Limb (tissue), 2 donors: ENCODE data around the gene INPP5A.
A peak's percentile ranks its signal among the peaks of the same experiment; 100 is the strongest.
"Not testable (repeated sequence)": the region's sequence is repeated elsewhere in the genome, so short reads cannot be mapped to it uniquely, and the experiment has no call there.

Experiments used
- DNase-seq, 2 donors: peaks; one replicate each; pipeline ENCODE4 v3.0.0-alpha.2; 2016; ENCODE audit errors: extremely low spot score in 2 of 2

The INPP5A gene

DNA sequence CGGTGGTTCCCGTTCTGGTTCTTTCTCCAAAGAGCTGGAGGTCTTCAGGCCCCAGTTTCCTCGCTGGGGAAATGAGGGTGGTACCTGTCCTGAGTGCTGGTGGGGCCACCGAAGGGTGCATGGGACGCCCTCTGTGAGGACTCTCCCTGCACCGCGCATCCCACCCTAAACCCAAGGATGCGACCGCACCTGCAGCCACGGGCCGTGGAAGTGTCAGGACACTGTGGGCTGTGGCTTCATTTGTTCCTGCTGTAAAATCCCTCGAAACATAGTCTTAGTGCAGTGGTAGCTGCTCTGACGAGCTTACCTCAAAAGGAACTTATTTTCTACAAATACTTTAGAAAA lies 164.2 kb downstream of the INPP5A start:
- DNase-seq: no peak

DNA sequence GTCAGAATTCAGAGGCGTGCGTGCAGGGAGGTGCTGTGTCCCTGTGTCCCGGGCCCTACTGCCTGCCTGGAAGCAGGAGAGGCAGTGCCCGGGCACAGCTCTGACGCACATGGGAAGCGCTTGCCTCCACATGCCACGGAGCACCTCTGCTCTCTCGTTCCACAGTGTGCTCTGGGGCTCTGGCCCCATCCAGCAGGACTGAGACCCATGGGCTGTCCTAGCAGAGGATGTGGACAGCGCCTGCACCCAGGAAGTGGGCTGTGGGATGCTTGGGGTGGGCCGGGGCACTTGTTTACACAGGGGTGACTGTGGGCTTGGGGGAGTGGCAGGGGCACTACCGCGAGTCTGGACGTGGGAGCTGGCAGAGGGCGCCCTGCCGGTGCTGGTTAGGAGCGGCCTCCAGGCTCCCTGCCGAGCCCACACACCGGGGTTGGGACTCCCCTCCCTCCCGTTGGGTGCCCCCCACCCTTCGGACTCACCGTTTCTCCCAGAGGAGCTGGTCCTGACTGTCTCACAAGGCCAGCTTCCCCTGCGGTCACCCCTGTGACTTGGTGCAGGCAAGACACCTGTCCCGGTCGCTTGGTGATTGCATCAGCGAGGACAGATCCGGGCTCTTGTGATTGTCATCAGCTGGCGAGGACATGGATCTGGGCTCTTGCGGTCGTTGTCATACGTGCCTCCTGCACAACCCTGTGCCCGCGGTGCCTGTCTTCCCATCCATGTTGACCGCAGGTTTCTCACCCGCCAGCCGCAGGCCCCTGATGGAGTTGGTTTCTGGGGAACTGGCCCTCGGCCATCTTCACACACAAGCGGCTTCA lies 165.2 kb downstream of the INPP5A start:
- peak in 1 of 2 donors; percentile 7 for DNase-seq

DNA sequence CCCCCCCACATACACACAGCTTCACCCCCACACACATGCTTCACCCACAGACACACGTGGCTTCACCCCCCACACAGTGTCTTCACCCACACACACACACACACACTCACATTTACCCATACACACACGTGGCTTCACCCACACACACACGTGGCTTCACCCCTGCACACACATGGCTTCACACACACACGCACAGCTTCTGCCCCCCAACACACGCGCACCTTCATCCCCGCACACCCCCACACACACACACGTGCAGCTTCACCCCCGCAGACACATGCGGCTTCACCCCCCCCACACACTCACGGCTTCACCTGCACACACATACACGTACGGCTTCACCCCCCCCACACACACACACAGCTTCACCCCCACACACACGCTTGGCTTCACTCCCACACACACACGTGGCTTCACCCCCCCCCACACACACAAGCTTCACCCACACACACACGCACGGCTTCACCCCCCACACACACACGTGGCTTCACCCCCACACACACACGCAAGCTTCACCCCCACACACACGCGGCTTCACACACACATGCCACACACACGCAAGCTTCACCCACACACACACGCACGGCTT lies 165.9 kb downstream of the INPP5A start:
- no peak for DNase-seq

DNA sequence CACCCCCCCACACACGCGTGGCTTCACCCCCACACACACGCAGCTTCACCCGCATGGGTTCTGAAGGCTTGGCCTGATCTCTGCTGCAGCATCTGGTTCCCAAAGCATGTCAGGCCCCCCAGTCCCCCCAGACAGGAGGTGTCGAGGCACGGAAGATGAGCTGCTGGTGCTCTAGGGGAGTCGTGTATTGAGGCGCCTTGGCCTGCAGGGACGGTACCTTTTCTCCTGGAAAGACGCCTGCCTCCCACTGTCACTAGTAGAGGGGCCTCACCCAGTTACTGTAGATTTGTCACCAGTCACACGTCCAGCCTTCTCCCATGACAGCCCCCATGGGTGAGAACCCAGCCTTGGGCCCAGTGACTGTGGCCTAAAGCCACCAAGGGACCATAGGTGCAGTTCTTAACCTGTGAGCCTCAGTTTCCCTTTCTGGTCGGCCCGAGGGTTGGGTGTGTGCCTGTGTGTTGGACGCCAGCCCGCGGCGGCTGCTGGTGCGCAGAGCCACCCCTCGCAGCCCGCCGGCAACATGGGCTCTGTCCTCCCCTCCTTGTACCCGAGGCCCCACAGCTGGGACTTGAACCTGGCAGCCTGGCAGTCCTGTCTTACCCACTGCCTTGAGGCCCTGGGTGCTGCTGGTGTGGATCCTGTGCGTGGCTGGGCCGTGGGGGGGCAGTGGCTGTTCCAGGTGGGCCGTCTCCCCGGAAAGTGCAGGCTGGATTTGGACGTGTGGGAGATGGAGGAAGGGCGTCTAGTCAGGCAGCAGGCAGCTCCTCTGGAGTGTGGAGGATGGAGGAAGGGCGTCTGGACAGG lies 166.6 kb downstream of the INPP5A start:
- peak in 1 of 2 donors; percentile 14 for DNase-seq

DNA sequence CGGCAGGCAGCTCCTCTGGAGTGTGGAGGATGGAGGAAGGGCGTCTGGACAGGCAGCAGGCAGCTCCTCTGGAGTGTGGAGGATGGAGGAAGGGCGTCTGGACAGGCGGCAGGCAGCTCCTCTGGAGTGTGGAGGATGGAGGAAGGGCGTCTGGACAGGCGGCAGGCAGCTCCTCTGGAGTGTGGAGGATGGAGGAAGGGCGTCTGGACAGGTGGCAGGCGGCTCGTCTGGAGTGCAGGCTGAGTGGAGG lies 167.2 kb downstream of the INPP5A start:
- DNase-seq: not testable (repeated sequence)

DNA sequence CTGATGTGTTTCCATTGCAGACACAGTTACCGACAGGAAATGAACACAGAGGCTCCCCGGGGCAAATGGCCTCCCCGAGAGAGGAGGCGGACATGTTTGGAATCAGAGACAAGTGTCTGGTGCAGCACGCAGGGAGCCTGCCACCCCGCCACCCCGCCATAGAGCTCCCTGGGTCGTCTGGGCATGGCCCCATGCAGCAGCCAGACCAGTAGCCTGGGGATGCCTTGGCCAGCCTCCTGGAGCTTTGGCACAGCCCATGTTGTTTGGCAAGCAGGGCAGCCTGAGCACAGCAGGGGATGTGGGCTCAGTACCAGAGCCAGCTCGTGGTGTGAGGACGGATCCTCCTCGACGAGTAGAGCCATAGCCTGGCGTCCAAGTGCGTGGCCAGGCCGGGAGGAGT lies 167.6 kb downstream of the INPP5A start:
- DNase-seq: no peak

DNA sequence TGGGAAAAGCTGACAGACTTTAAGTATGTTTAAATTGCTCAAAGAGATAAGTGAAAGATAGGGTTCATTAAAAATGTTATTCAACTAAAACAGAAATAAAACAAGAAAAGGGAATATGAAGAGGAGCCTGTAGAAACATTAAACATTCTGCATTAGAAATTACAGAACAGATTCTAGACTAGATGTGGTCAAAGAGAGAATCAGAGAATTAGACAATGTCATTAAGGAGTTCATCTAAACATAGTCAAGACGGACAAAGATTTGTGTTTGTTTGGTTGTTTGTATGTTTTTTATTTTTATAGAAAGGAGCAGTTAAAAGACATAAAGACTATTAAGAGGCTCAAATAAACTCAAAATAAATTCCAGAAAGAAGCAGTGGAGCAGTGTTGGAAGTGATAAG lies 168.4 kb downstream of the INPP5A start:
- DNase-seq: no peak

DNA sequence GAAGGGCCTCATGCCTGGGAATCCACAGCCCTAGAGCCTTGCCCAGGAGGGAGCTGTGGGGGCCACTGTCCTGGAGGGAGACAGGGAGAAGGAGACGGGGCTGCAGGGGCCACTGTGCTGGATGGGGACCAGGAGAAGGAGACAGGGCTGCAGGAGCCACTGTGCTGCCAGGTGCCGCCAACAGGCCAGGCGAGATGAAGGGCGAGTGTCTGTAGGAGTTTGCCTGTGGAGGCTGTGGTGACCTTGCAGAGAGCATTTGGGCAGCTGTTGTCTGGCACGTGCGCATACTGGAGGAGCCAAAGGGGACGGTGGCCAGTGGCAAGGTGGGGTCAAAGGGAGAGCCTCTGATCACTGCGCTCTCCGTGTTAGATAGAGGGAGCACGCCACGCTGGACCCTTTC lies 169.1 kb downstream of the INPP5A start:
- no peak for DNase-seq

DNA sequence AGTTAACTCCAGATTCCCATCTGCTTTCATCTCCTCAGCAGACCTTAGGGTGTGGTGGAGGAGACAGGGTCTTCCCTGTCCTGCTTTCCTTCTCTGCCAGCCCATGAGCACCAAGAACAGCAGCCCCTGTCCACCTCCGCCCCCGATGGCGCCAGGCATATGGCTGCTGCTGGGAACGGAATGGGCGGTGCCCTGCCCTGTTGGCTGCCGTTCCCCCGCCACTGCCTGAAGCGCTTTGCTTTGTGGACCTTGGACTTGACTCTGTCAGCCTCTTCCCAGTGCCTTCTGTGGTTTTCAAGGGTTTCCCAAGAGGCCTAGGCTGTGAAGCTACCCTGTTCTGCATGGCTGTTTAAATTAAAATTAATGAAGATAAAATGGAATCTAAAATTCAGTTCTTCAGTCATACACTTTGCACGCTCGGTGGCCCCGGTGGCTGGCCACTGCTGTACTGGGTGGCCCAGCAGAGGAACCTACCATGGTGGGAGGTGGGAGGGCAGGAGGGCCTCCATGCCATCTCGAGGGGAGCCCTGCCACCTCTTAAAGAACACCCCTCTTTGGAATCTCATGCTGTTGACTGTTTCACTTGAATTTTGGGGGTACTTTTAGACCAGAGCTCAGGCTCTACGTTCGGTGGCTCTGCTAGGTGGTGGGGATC lies 169.7 kb downstream of the INPP5A start:
- DNase-seq: no peak

DNA sequence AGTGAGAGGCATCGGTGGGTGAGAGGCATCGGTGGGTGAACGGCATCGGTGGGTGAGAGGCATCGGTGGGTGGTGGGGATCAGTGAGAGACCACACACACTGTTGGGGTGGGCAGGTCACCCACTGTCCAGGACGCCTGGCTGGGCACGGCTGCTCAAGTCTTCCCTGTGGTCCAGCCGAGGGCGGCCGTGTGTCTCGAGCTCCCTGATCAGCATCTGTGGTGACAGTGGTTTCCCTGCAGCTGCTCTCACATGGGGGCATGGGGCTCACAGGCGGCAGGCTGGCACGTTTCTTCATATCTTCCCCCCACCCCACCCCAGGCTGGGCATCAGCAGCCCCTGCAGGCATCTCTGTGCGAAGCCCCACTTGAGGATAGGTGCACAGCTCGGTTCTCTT lies 170.2 kb downstream of the INPP5A start:
- DNase-seq: no peak

DNA sequence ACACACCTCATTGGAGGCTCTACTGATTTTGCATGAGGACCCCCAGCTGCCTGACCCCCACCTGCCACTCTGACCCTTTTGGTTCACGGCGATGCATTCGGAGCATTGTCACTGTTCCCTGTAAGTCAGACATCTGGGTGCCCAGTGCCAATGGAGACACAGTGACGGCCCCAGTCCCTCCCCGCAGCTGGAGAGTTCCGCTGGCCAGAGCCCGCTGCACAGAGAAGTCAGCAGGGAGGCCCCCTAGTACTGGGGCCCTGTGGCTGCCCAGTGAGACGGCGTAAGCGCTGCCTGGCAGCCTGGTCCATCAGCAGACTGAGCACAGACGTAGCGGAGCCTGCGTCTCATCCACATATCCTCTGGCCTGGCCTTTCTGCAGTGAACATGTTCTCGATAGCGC lies 170.9 kb downstream of the INPP5A start:
- no peak for DNase-seq

DNA sequence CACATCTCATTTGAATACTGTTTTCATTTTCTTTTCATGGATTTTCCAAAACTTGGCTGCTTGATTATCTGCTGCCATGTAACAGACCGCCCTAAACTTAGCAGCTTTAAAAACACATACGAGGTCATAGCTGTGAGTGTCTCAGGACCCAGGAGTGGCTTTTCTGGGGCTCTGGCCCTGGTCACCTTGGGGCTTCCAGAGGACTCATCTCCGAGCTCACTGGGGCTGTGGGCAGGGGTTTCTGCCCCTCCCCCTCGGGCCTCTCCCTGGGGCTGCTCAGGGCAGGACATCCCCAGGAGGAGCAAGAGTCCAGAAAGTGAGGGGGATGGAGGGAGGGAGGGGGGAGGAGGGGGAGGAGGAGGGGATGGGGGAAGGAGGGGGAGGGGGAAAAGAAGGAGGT lies 171.3 kb downstream of the INPP5A start:
- DNase-seq: no peak

DNA sequence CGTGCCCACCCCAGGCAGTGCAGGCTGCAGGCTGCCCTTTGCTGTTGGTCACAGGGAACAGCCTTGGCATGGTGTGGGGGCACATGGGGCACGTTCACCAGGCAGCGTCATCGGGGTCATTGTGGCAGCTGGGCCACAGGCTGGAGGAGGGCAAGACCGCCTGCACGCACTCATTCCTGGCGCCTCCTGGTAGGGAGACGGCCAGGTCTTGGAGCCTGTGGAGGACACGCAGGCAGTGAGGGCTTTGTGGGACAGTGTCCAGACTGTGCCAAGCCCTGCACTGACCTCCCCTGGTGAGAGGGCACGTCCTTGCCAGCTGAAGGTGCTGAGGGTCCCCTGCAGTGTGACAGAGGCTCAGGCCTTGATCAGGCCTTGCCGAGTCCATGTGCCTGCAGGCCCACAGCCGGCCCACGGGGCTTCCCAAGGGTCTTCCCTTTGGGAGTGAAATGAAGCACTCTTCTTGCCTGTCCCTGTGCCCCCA lies 171.9 kb downstream of the INPP5A start:
- DNase-seq: no peak

DNA sequence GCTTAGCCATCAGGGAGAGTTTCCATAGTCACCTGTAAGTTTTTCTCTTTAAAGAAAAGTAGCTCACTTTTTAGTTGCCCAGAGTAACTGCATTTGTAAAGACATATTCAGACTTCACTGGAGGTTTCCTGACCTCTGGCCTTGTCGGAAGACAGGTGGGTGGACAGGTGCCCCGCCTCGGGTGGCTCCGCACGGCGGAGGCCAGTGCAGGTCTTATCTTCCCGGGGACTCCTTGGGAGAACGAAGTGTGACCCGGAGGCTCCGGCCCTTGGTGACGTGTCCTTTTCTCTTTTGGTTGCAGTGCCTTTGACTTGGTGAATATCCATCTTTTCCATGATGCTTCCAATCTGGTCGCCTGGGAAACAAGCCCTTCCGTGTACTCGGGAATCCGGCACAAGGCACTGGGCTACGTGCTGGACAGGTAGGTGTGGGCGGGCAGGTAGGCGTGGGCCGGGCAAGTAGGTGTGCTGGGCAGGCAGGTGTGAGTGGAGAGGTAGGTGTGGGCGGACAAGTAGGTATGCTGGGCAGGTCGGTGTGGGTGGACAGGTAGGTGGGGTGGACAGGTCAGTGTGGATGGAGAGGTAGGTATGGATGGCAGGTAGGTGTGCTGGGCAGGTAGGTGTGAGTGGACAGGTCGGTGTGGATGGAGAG lies 172.6 kb downstream of the INPP5A start:
- no peak for DNase-seq

DNA sequence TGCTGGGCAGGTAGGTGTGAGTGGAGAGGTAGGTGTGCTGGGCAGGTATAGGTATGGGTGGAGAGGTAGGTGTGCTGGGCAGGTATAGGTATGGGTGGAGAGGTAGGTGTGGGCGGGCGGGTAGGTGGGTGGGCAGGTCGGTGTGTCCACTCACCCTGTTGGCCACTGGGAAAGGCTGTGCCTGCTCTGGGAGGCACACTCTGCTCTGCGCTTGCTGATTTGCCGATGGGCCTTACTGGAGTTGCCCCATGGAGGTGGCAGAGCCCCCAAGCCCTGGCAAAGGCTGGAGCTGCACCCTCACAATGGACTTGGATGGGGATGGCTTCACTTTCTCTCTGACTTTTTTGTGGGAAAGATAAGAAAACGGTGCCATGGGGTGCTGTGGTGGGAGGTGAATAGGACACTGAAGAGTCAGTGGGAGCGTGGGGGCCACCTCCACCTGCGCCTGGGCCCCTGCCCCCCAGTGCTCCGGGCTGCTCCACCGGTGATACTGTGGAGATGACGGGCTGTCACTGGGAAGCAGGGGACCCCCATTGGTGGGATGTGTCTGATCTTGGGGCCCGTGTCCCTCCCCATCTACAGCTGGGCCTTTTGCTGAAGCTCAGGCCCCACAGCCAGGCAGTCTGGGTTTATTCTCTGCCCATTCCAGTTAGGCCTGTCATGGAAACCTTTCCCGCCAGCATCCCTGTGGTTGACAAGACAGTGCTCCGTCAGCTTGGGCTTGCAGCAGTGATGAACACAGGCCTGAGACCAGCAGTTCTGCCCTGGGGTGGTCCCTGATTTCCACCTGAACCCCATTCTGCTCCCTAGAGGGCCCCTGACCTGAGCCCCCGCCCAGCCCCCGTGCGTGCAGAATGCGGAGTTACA lies 173.4 kb downstream of the INPP5A start:
- no peak for DNase-seq

DNA sequence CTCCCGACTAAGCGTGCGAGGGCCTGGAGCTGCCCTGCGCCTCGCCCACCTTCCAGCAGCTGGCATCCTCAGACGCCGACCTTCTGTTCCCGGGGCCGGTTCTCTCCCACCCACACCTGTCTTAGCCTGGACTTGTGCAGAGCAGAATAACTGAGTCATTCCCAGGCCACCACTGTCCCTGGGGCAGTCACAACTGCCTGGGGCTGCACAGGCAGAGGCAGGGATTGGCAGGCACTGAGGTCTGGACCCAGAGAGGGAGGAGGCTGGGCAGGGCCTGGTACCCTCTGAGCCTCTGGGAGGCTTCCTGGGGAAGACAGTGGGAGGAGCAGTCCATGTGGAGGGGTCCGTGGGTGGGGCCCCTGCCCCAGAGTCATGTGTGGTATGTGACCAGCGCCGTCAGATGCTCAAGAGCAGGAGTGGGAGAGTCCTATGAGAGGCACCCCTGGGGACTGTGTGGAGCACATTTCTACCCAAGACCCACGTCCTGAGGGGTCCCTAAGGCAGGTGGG lies 174.1 kb downstream of the INPP5A start:
- no peak for DNase-seq

DNA sequence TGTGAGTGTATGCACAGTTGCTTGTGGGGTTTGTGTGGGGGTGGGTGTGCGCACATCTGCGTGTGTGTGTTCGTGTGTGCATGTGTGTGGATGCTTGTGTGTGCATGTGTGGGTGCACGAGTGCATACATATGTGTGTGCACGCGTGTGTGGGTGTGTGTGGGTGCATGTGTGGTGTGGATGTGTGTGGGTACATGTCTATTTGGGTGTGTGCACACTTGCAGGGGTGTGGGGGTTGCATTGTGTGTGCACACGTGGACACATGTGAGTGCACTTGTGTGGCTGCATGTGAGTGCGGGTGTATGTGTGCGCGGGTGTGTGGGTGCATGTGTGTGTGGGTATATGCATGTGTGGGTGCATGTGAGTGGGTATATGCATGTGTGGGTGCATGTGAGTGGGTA lies 174.7 kb downstream of the INPP5A start:
- no peak for DNase-seq

DNA sequence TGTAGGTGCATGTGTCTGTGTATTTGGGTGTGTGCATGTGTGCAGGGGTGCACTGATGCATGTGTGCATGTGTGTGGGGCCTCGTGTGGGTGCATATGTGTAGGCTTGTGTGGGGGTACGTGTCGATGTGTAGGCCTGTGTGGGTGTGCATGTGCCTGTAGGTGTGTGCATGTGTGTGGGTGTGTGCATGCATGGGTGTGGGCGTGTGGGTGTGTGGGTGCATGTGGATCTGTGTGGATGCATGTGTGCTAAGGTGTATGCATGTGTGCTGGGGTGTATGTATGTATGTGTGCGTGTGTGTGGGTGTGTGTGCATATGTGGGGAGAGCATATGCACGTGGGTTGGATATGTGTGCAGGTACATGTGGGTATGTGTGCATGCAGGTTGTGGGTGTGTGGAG lies 175.2 kb downstream of the INPP5A start:
- DNase-seq: no peak

DNA sequence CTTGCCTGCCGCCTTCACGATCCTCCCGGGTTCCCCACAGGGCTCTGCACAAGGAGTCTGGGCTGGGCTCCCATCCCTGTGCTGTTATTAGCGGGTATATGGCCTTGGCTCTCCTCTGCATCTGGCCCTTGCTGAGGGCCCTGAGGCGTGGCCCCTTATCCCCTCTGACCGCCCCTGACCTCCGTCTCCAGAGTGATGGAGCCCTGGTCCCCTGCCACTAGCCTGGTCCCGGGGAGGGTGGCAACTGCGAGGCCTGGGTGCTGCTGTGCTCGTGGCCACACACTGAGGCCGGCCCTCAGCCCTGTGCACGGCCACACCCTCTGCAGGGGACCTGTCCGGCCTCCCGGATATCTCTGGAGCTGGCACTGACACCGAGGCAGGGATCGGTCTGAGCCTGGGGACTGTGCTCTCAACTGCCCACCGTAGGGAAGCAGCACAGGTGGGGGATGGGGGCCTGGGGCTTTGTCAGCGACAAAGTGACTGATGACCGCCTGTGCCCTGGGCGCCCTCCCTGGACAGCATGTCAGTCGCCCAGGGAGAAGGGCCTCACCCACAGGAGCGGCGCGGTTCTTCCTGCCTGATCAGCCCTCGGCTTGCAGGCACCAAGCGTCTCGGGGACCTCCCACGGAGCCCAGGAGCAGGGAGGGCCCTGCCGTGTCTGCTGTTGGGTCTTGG lies 176.0 kb downstream of the INPP5A start:
- no peak for DNase-seq
